T-helper 1 cell treated with Interleukin-12 subunit alpha and Interleukin-12 subunit beta and Interleukin-4 antibody, amounts not matched to agents 30 μg/mL and 1 μg/mL, for 36 hours (primary cell): ENCODE measurements around the gene SYT2.
"Not testable (repeated sequence)": the region's sequence is repeated elsewhere in the genome, so short reads cannot be mapped to it uniquely, and the experiment has no call there.

Experiments
- H3K27ac Mint-ChIP-seq: one replicate; pipeline ENCODE4 v1.8.0; 2021; ENCODE audit warnings: mild to moderate bottlenecking, mixed read lengths
- H3K27me3 Mint-ChIP-seq: one replicate; pipeline ENCODE4 v1.8.0; 2021; ENCODE audit warnings: low read depth, mixed read lengths
- H3K36me3 Mint-ChIP-seq: one replicate; pipeline ENCODE4 v1.8.0; 2021; ENCODE audit warnings: low read depth, mixed read lengths
- H3K4me1 Mint-ChIP-seq: one replicate; pipeline ENCODE4 v1.8.0; 2021; ENCODE audit warnings: low read depth, mixed read lengths
- H3K4me3 Mint-ChIP-seq: one replicate; pipeline ENCODE4 v1.8.0; 2021; ENCODE audit warnings: mild to moderate bottlenecking, moderate library complexity, mixed read lengths
- H3K9me3 Mint-ChIP-seq: one replicate; pipeline ENCODE4 v1.8.0; 2021; ENCODE audit warnings: mixed read lengths

SYT2 gene

GRCh38 chr1:202649553-202650392, 60.5 kb downstream of the SYT2 start:
- H3K9me3 Mint-ChIP-seq, result no peaks in the 10 kb centered on the region
- no peaks in the 10 kb centered on the region for H3K36me3 Mint-ChIP-seq
- H3K27ac Mint-ChIP-seq, result no peak overlapping the region
- no peaks in the 10 kb centered on the region for H3K4me1 Mint-ChIP-seq
- H3K27me3 Mint-ChIP-seq, result peaks cover 81% of the 10 kb centered on the region
- H3K4me3 Mint-ChIP-seq, result no peak overlapping the region

GRCh38 chr1:202648605-202649226, 61.5 kb downstream of the SYT2 start:
- H3K4me1 Mint-ChIP-seq, result peaks cover 4% of the 10 kb centered on the region
- no peak overlapping the region for H3K4me3 Mint-ChIP-seq
- H3K36me3 Mint-ChIP-seq, result no peaks in the 10 kb centered on the region
- no peak overlapping the region for H3K27ac Mint-ChIP-seq
- peaks cover 84% of the 10 kb centered on the region for H3K27me3 Mint-ChIP-seq
- H3K9me3 Mint-ChIP-seq, result no peaks in the 10 kb centered on the region

GRCh38 chr1:202645097-202645476, 65.2 kb downstream of the SYT2 start:
- no peaks in the 10 kb centered on the region for H3K36me3 Mint-ChIP-seq
- H3K4me1 Mint-ChIP-seq, result peaks cover 6% of the 10 kb centered on the region
- H3K27ac Mint-ChIP-seq, result no peak overlapping the region
- H3K27me3 Mint-ChIP-seq, result peaks cover 95% of the 10 kb centered on the region
- no peaks in the 10 kb centered on the region for H3K9me3 Mint-ChIP-seq
- H3K4me3 Mint-ChIP-seq, result no peak overlapping the region

GRCh38 chr1:202644219-202645096, 65.8 kb downstream of the SYT2 start:
- Mint-ChIP-seq H3K9me3 (no peaks in the 10 kb centered on the region), H3K4me3 (no peak overlapping the region), H3K27ac (no peak overlapping the region), H3K4me1 (peaks cover 6% of the 10 kb centered on the region), H3K27me3 (peaks cover 95% of the 10 kb centered on the region), H3K36me3 (no peaks in the 10 kb centered on the region)

GRCh38 chr1:202643397-202644218, 66.6 kb downstream of the SYT2 start:
- Mint-ChIP-seq H3K4me3 (peak overlapping the region; percentile 44), H3K27ac (no peak overlapping the region), H3K36me3 (no peaks in the 10 kb centered on the region), H3K4me1 (peaks cover 6% of the 10 kb centered on the region), H3K9me3 (no peaks in the 10 kb centered on the region), H3K27me3 (peaks cover 96% of the 10 kb centered on the region)

- peak overlapping the region; percentile 42 for H3K4me3 Mint-ChIP-seq
- H3K27ac Mint-ChIP-seq, result no peak overlapping the region
- no peaks in the 10 kb centered on the region for H3K9me3 Mint-ChIP-seq
- H3K4me1 Mint-ChIP-seq, result peaks cover 6% of the 10 kb centered on the region
- H3K27me3 Mint-ChIP-seq, result peaks cover 95% of the 10 kb centered on the region
- no peaks in the 10 kb centered on the region for H3K36me3 Mint-ChIP-seq
These were observed 67.5 kb downstream of the SYT2 start for GRCh38 chr1:202642619-202643291.

- Mint-ChIP-seq H3K27ac (no peak overlapping the region), H3K36me3 (no peaks in the 10 kb centered on the region), H3K4me1 (peaks cover 6% of the 10 kb centered on the region), H3K9me3 (no peaks in the 10 kb centered on the region), H3K27me3 (peaks cover 95% of the 10 kb centered on the region), H3K4me3 (no peak overlapping the region)
These were observed 68.0 kb downstream of the SYT2 start for GRCh38 chr1:202642212-202642611.

GRCh38 chr1:202639500-202639899, 70.8 kb downstream of the SYT2 start:
- H3K4me3 Mint-ChIP-seq, result no peak overlapping the region
- peaks cover 5% of the 10 kb centered on the region for H3K4me1 Mint-ChIP-seq
- H3K27me3 Mint-ChIP-seq, result peaks cover 85% of the 10 kb centered on the region
- H3K9me3 Mint-ChIP-seq, result no peaks in the 10 kb centered on the region
- no peaks in the 10 kb centered on the region for H3K36me3 Mint-ChIP-seq
- no peak overlapping the region for H3K27ac Mint-ChIP-seq

- H3K36me3 Mint-ChIP-seq, H3K27ac Mint-ChIP-seq, H3K9me3 Mint-ChIP-seq, H3K4me1 Mint-ChIP-seq, H3K4me3 Mint-ChIP-seq: not testable (repeated sequence)
- H3K27me3 Mint-ChIP-seq, result peaks cover 85% of the 10 kb centered on the region
These were observed 71.5 kb downstream of the SYT2 start for GRCh38 chr1:202638701-202639305.

- Mint-ChIP-seq H3K27ac (no peak overlapping the region), H3K4me3 (no peak overlapping the region), H3K4me1 (no peaks in the 10 kb centered on the region), H3K9me3 (no peaks in the 10 kb centered on the region), H3K27me3 (peaks cover 86% of the 10 kb centered on the region), H3K36me3 (no peaks in the 10 kb centered on the region)
These were observed 72.1 kb downstream of the SYT2 start for GRCh38 chr1:202638019-202638700.

- H3K27me3 Mint-ChIP-seq, result peaks cover 86% of the 10 kb centered on the region
- H3K36me3 Mint-ChIP-seq, H3K9me3 Mint-ChIP-seq, H3K4me1 Mint-ChIP-seq, H3K27ac Mint-ChIP-seq, H3K4me3 Mint-ChIP-seq: not testable (repeated sequence)
These were observed 72.8 kb downstream of the SYT2 start for GRCh38 chr1:202637321-202638018.

GRCh38 chr1:202636171-202636570, 74.1 kb downstream of the SYT2 start:
- not testable (repeated sequence) for H3K36me3 Mint-ChIP-seq

More at GRCh38 chr1:202636171-202636570, 74.1 kb downstream of the SYT2 start:
- not testable (repeated sequence) for H3K4me3 Mint-ChIP-seq, H3K27ac Mint-ChIP-seq, H3K4me1 Mint-ChIP-seq, H3K9me3 Mint-ChIP-seq
- H3K27me3 Mint-ChIP-seq, result peaks cover 86% of the 10 kb centered on the region
